ENCODE data around the gene TTC7B. TPM values are rescaled to one million over a fixed set of nuclear protein-coding genes. Genes with fewer than 3 reads are reported as not detected.
A peak's percentile ranks its signal among the peaks of the same experiment; 100 is the strongest.

Gene TTC7B
- total and polyA plus RNA-seq, 2 of the 13 experiments (the other 11 are each of a cell fraction or from before 2014, with no cell fraction given) = 1.3 to 3.2 TPM

- TF ChIP-seq FOXA1 (IDR thresholded peaks at IDR 0.05) = no peak
- TF ChIP-seq FOXA1 (CRISPR knock-in tag; IDR thresholded peaks at IDR 0.05) = peak; percentile 63
- TF ChIP-seq REL (CRISPR knock-in tag; conservative IDR thresholded peaks at IDR 0.05) = no peak
- TF ChIP-seq SMAD1 (CRISPR knock-in tag; IDR thresholded peaks at IDR 0.05; ENCODE audit: borderline replicate concordance, low read depth) = no peak
- no peak for TF ChIP-seq ZNF350 (CRISPR knock-in tag; IDR thresholded peaks at IDR 0.05; ENCODE audit: borderline replicate concordance, low read depth)
- no peak for TF ChIP-seq MBNL3 (CRISPR knock-in tag; conservative IDR thresholded peaks at IDR 0.05)
- TF ChIP-seq RFXANK (CRISPR knock-in tag; IDR thresholded peaks at IDR 0.05) = no peak
- peak; percentile 25 for TF ChIP-seq ASH2L (IDR thresholded peaks at IDR 0.05; ENCODE audit: insufficient read length, low read depth, low read length)
- TF ChIP-seq ZNF572 (CRISPR knock-in tag; IDR thresholded peaks at IDR 0.05) = no peak
- TF ChIP-seq, protein P1, sequence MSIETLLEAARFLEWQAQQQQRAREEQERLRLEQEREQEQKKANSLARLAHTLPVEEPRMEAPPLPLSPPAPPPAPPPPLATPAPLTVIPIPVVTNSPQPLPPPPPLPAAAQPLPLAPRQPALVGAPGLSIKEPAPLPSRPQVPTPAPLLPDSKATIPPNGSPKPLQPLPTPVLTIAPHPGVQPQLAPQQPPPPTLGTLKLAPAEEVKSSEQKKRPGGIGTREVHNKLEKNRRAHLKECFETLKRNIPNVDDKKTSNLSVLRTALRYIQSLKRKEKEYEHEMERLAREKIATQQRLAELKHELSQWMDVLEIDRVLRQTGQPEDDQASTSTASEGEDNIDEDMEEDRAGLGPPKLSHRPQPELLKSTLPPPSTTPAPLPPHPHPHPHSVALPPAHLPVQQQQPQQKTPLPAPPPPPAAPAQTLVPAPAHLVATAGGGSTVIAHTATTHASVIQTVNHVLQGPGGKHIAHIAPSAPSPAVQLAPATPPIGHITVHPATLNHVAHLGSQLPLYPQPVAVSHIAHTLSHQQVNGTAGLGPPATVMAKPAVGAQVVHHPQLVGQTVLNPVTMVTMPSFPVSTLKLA (IDR thresholded peaks at IDR 0.05) = no peak
- TF ChIP-seq PBX2 (CRISPR knock-in tag; IDR thresholded peaks at IDR 0.05) = no peak
- no peak for TF ChIP-seq SAFB2 (CRISPR knock-in tag; IDR thresholded peaks at IDR 0.05; ENCODE audit: borderline replicate concordance, low read depth)
- TF ChIP-seq, protein P2, sequence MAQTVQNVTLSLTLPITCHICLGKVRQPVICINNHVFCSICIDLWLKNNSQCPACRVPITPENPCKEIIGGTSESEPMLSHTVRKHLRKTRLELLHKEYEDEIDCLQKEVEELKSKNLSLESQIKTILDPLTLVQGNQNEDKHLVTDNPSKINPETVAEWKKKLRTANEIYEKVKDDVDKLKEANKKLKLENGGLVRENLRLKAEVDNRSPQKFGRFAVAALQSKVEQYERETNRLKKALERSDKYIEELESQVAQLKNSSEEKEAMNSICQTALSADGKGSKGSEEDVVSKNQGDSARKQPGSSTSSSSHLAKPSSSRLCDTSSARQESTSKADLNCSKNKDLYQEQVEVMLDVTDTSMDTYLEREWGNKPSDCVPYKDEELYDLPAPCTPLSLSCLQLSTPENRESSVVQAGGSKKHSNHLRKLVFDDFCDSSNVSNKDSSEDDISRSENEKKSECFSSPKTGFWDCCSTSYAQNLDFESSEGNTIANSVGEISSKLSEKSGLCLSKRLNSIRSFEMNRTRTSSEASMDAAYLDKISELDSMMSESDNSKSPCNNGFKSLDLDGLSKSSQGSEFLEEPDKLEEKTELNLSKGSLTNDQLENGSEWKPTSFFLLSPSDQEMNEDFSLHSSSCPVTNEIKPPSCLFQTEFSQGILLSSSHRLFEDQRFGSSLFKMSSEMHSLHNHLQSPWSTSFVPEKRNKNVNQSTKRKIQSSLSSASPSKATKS (CRISPR knock-in tag; IDR thresholded peaks at IDR 0.05) = no peak
Measured at GRCh38 chr14:90624732-90625400, 191.4 kb downstream of the TTC7B start (continued).
